ENCODE measurements around the gene MAD1L1. TPM values are rescaled to one million over a fixed set of nuclear protein-coding genes. Genes with fewer than 3 reads are reported as not detected.
A peak's percentile ranks its signal among the peaks of the same experiment; 100 is the strongest.

The MAD1L1 gene
- total and polyA plus RNA-seq, 4 donors, result 29.3 to 44.1 (median 35.8) TPM

DNA sequence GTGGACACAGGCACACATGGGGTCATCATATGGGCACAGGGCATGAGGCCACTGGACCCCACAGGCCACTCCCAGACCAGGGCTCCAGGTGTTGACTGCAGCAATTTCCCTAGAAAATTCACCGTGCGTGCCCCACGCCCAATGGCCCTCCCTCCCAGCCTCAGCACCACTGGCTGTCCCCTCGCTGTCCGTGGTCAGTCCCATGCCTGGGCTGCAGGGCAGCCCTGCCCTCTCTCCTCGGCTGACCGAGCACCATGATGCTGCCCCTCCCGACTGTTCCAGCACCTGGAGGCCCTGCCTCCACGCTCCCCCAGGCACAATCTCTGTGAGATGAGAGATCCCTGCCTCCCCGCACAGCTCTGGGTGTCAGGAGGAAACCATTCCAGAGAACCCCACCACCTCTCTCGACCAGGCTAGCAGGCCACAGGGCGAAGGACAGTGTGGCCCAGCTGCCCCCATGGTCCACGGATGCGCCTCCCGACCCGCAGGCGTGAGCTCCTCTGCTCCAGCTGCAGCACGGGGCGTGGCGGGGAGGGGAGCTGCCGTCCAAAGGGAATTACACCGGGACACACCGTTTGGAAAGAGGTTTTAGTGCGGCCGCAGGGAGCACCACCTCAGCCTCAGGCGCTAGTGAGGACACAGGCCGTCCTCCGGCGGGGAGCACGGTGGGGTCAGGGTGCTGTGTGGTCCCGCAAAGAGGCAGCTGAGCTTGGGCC lies 21.8 kb upstream of the MAD1L1 start:
- no peak overlapping the region for H3K4me3 ChIP-seq (ENCODE audit: low read depth, low read length)
- H3K27ac ChIP-seq (ENCODE audit: low read depth, low read length), result no peak overlapping the region
- no peaks in the 10 kb centered on the region for H3K9me3 ChIP-seq (ENCODE audit: control insufficient read depth, insufficient read depth, low read length)
- H3K36me3 ChIP-seq (ENCODE audit: control insufficient read depth, insufficient read depth, low read length), result peaks cover 95% of the 10 kb centered on the region
- 95% methylated on average over 31 of the region's 31 CpGs for WGBS (ENCODE audit: insufficient coverage)
- no peaks in the 10 kb centered on the region for H3K27me3 ChIP-seq (ENCODE audit: control insufficient read depth, insufficient read depth, low read length)
- no peak for DNase-seq (ENCODE audit: low read depth in 4 of 6, low spot score in 6 of 6)
- H3K4me1 ChIP-seq (ENCODE audit: control insufficient read depth, insufficient read depth, low read length), result peaks cover 3% of the 10 kb centered on the region

DNA sequence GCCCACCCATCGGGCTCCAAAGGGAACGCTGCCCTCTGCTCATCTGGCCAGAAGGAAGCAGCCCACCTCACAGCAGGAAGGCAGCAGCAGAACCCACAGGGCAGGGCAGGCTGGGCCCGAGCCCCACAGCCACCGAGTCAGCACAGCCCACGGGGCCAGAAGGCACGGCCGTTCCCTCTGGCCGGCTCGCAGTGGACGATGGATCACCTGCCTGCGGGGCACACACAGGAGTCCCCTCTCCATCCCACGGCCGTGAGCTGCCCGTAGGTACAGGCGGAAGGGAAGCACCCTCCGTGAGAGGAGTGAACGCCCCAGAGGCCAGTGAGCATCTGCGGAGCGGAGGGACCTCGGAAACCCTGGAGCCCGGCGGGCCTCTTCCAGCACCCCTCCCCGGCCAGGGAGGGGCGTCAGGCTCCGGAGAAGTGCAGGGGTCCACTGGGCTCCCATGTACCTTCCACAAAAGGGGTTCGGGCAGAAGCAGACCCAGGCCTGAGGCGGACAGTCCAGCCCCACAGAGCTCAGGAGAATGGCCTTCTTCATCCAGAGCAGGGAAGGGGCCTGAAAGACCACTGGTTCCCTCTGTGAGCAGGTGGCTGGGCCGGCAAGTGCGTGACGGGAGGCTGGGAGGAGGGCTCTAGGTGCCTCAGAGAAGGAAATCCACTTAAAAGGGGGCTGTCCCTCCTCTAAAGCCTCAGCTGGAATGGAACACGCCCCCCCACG lies 20.9 kb upstream of the MAD1L1 start:
- no peak for DNase-seq (ENCODE audit: low read depth in 4 of 6, low spot score in 6 of 6)
- Histone ChIP-seq H3K27ac (ENCODE audit: low read depth, low read length) (no peak overlapping the region), H3K27me3 (ENCODE audit: control insufficient read depth, insufficient read depth, low read length) (no peaks in the 10 kb centered on the region), H3K4me1 (ENCODE audit: control insufficient read depth, insufficient read depth, low read length) (peaks cover 10% of the 10 kb centered on the region), H3K36me3 (ENCODE audit: control insufficient read depth, insufficient read depth, low read length) (peaks cover 94% of the 10 kb centered on the region), H3K4me3 (ENCODE audit: low read depth, low read length) (no peak overlapping the region), H3K9me3 (ENCODE audit: control insufficient read depth, insufficient read depth, low read length) (no peaks in the 10 kb centered on the region)
- WGBS (ENCODE audit: insufficient coverage), result 93% methylated on average over 32 of the region's 32 CpGs

DNA sequence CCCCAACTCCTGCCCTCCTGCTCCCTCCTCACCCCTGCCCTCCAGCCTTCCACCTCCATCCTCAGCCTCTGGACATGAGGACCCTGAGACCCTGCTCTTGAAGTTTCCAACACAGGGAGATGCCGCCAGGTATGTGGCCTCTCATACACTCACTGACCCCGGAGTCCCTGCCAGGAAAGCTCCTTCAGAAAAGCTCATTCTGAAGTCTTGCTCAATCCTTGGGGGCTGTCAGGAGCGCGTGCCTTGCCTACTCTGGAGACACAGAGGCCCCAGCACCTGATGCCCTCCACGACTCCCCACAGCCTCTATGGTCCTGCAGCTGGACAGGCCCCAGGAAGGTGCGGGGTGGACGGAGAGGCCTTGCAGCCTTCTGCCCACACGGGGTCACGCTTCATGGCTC lies 20.3 kb upstream of the MAD1L1 start:
- no peaks in the 10 kb centered on the region for H3K27me3 ChIP-seq (ENCODE audit: control insufficient read depth, insufficient read depth, low read length)
- 93% methylated on average over 9 of the region's 9 CpGs for WGBS (ENCODE audit: insufficient coverage)
- H3K4me1 ChIP-seq (ENCODE audit: control insufficient read depth, insufficient read depth, low read length), result peaks cover 10% of the 10 kb centered on the region
- H3K36me3 ChIP-seq (ENCODE audit: control insufficient read depth, insufficient read depth, low read length), result peaks cover 90% of the 10 kb centered on the region
- no peak overlapping the region for H3K27ac ChIP-seq (ENCODE audit: low read depth, low read length)
- H3K4me3 ChIP-seq (ENCODE audit: low read depth, low read length), result no peak overlapping the region
- H3K9me3 ChIP-seq (ENCODE audit: control insufficient read depth, insufficient read depth, low read length), result no peaks in the 10 kb centered on the region
- no peak for DNase-seq (ENCODE audit: low read depth in 4 of 6, low spot score in 6 of 6)

DNA sequence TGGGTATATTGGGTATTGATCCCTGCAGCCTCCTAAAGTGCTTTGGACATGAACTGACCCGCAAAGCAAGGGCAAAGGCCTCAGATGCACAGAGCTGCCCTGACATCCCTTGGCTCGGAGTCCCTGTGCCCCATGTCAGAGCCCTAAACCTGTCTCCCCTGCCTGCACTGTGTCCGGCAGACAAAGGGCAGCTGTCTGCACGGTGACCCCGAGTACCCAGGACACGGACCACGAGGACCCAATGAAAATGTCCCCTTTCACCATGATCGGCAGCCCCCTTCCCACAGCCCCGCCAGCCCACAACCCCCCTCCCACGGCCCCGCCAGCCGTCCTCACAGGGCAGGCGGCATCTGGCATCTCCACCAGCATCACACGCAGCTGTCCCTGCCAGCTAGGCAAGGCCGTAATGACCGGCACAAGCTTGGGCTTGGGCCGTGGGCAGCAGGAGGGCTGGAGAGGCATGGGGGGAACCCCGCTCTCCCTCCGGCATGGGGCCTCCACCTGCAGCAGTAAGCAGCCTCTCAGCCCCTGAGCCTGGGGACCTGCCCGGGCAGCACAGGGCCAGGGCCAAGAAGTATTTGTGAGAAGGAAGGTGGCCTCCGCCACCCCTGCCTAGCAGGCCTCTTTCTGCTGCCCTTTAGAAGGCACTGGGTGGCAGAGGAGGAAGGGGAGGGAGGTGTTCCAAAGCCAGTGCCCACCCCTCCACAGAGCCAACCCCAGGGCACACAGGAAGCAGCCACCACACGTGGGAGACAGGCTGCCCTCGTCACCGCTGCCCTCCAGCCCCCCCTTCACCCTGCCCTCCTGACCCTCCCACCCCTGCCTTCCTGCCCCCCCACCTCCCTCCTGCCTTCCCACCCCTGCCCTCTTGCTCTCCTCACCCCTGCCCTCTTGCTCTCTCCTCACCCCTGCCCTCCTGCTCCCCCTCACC lies 19.4 kb upstream of the MAD1L1 start:
- no peak for DNase-seq (ENCODE audit: low read depth in 4 of 6, low spot score in 6 of 6)
- Histone ChIP-seq H3K4me1 (ENCODE audit: control insufficient read depth, insufficient read depth, low read length) (peaks cover 17% of the 10 kb centered on the region), H3K9me3 (ENCODE audit: control insufficient read depth, insufficient read depth, low read length) (no peaks in the 10 kb centered on the region), H3K4me3 (ENCODE audit: low read depth, low read length) (no peak overlapping the region), H3K36me3 (ENCODE audit: control insufficient read depth, insufficient read depth, low read length) (peaks cover 86% of the 10 kb centered on the region), H3K27ac (ENCODE audit: low read depth, low read length) (no peak overlapping the region), H3K27me3 (ENCODE audit: control insufficient read depth, insufficient read depth, low read length) (no peaks in the 10 kb centered on the region)
- WGBS (ENCODE audit: insufficient coverage), result 84% methylated on average over 13 of the region's 24 CpGs

DNA sequence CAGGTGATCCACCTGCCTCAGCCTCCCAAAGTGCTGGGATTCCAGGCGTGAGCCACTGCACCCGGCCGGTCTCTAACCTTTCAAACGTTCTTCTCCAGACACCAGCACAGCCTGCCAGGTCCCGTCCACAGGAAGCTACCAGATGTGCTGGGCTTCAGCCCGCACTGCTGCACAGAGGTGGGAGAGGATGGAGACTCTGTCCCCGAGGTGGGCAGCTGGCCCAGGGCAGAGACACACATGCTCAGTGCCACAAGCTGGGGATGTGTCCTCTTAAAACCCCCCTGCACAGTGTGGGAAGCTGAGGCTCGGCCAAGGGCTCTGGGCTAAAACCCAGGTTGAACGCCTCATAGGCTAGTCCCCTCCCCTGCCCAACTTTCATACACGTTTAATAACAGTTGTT lies 18.6 kb upstream of the MAD1L1 start:
- peaks cover 23% of the 10 kb centered on the region for H3K4me1 ChIP-seq (ENCODE audit: control insufficient read depth, insufficient read depth, low read length)
- H3K27ac ChIP-seq (ENCODE audit: low read depth, low read length), result no peak overlapping the region
- H3K9me3 ChIP-seq (ENCODE audit: control insufficient read depth, insufficient read depth, low read length), result no peaks in the 10 kb centered on the region
- DNase-seq (ENCODE audit: low read depth in 4 of 6, low spot score in 6 of 6), result no peak
- H3K36me3 ChIP-seq (ENCODE audit: control insufficient read depth, insufficient read depth, low read length), result peaks cover 85% of the 10 kb centered on the region
- 92% methylated on average over 6 of the region's 10 CpGs for WGBS (ENCODE audit: insufficient coverage)
- no peak overlapping the region for H3K4me3 ChIP-seq (ENCODE audit: low read depth, low read length)
- no peaks in the 10 kb centered on the region for H3K27me3 ChIP-seq (ENCODE audit: control insufficient read depth, insufficient read depth, low read length)

DNA sequence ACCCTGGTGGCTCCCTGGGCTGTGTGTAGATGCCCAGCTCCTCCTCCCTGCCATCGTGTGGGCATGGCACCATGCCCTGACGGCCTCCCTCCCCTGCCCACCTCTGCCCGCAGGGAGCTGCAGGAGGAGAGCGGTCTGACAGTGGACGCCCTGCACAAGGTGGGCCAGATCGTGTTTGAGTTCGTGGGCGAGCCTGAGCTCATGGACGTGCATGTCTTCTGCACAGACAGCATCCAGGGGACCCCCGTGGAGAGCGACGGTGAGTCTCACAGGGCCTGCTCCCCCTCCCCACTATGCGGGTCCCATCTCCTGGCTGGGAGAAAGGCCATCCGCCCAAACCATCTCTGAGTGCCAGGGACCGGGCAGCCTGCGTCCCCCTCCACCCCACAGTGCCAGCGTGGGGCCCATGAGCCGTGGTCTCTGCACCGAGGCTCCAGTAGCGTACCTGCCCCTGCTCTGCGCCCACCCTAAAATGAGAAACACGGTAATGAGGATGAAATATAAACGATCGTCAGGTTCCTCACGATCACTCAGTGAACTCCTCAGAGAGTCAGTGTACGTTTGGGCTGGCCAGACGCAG lies 17.1 kb upstream of the MAD1L1 start:
- no peaks in the 10 kb centered on the region for H3K9me3 ChIP-seq (ENCODE audit: control insufficient read depth, insufficient read depth, low read length)
- WGBS (ENCODE audit: insufficient coverage), result 83% methylated on average over 27 of the region's 27 CpGs
- no peak for DNase-seq (ENCODE audit: low read depth in 4 of 6, low spot score in 6 of 6)
- no peak overlapping the region for H3K4me3 ChIP-seq (ENCODE audit: low read depth, low read length)
- H3K27me3 ChIP-seq (ENCODE audit: control insufficient read depth, insufficient read depth, low read length), result no peaks in the 10 kb centered on the region
- peaks cover 82% of the 10 kb centered on the region for H3K36me3 ChIP-seq (ENCODE audit: control insufficient read depth, insufficient read depth, low read length)
- no peak overlapping the region for H3K27ac ChIP-seq (ENCODE audit: low read depth, low read length)
- peaks cover 31% of the 10 kb centered on the region for H3K4me1 ChIP-seq (ENCODE audit: control insufficient read depth, insufficient read depth, low read length)

DNA sequence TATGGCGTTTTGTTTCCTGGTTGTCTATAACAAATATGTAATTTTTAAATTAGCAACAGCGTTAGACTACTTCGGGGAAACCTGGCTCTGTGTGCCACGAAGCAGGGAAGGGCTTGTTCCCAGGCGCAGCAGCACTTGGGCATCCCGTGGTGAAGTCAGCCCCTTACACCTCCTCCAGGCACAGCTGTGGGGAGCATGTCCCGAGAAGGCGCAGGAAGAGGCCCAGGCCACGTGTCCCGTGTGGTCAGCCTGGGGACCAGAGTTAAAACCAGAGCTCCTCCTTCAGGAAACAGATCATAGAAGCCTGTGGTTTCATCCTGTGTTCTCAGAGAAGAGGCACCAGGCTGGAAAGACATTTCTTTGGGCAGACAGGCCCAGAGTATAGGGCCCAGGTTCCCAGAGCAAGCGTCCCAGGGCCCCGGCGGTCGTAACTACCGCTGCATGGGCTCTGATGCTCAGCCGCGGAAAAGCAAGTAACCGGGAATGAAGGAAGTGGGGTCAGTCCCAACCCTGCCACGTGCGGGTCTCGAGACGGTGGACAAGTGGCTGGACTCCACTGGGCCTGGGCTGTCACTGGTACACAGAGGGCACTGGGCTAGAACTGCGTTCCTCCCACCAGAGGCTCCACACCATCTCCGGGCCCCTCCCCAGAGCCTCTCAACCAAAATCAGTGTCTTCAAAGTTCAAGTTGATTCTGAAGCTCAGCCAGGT lies 16.4 kb upstream of the MAD1L1 start:
- H3K9me3 ChIP-seq (ENCODE audit: control insufficient read depth, insufficient read depth, low read length), result no peaks in the 10 kb centered on the region
- peak overlapping the region; percentile 69 for H3K27ac ChIP-seq (ENCODE audit: low read depth, low read length)
- no peaks in the 10 kb centered on the region for H3K27me3 ChIP-seq (ENCODE audit: control insufficient read depth, insufficient read depth, low read length)
- peaks cover 82% of the 10 kb centered on the region for H3K36me3 ChIP-seq (ENCODE audit: control insufficient read depth, insufficient read depth, low read length)
- WGBS (ENCODE audit: insufficient coverage), result 72% methylated on average over 22 of the region's 24 CpGs
- H3K4me1 ChIP-seq (ENCODE audit: control insufficient read depth, insufficient read depth, low read length), result peaks cover 31% of the 10 kb centered on the region
- DNase-seq (ENCODE audit: low read depth in 4 of 6, low spot score in 6 of 6), result peak in 1 of 6 donors; percentile 53
- no peak overlapping the region for H3K4me3 ChIP-seq (ENCODE audit: low read depth, low read length)

DNA sequence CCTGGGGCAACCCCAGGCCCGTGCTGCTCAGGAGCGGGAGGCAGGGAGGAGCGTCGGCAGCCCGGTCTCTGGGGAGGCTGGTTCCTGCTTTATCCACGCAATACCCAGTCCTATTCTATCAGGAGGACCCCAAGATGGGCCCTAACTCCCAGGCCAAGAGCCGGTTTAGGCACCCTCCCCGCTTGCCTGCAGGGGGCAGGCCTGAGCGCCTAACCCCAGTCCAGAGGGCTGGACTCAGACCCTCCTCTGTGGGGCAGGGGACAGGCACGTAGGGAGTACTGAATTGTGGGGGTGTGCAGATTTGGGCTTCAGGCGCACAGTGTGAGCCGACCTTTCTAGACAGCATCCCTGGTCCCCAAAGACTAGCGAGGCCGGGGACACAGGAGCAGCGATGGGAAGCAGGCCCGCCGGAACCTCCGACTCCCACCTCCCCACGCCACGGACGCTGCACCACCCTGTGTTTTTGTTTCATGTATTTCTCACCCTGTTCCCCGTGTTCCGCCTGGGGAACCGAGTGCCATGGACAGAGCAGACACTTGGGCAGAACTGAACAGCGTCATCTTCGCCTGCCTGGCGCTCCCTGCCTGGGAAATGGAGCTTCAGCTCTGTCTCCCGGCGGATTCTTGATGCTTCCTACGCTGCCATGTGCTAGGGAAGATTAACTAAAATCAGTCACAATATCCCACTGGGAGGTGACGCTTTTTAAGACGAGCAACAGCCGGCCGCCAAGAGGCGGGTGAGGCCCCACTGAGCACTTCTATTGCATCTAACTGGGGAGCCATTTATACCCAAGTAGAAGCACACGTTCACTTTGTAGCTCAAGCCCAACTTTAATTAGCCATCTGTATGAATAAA lies 14.6 kb upstream of the MAD1L1 start:
- H3K4me3 ChIP-seq (ENCODE audit: low read depth, low read length), result no peak overlapping the region
- H3K9me3 ChIP-seq (ENCODE audit: control insufficient read depth, insufficient read depth, low read length), result no peaks in the 10 kb centered on the region
- no peaks in the 10 kb centered on the region for H3K27me3 ChIP-seq (ENCODE audit: control insufficient read depth, insufficient read depth, low read length)
- WGBS (ENCODE audit: insufficient coverage), result 62% methylated on average over 20 of the region's 36 CpGs
- H3K27ac ChIP-seq (ENCODE audit: low read depth, low read length), result no peak overlapping the region
- H3K4me1 ChIP-seq (ENCODE audit: control insufficient read depth, insufficient read depth, low read length), result peaks cover 42% of the 10 kb centered on the region
- H3K36me3 ChIP-seq (ENCODE audit: control insufficient read depth, insufficient read depth, low read length), result peaks cover 67% of the 10 kb centered on the region
- DNase-seq (ENCODE audit: low read depth in 4 of 6, low spot score in 6 of 6), result peak in 1 of 6 donors; percentile 56

All from spinal cord (tissue), 10 donors.